HG03159 (cell line): ENCODE data around the gene FGD5.

ENCODE experiments used
- ATAC-seq: cut with Tn5 transposase; IDR thresholded peaks from one replicate; pipeline ENCODE4 v1.9.1; 2021; ENCODE audit warnings: mild to moderate bottlenecking, moderate library complexity; ENCODE audit not compliant: unreplicated experiment

FGD5 gene

DNA sequence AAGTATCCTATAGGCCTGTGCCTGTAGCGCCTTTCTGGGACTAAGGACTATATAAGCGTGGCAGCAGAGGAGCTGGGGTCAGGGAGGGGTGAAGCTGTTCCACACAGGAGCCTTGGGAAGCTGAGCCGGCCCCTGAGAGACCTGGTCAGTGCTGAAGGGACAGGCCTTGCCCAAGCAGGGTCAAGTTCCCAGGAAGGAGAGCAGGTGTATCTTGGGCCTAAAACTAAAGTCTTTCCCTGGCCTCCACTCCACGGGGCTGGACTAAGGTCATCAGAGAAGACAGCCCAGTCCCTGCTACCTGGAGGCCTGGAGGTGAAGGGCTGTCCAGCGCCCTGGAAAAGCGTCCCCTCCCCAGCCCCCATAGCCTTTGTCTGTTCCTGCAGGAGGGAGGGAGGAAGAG is 104.7 kb downstream of the FGD5 start:
- ATAC-seq, result no peak

DNA sequence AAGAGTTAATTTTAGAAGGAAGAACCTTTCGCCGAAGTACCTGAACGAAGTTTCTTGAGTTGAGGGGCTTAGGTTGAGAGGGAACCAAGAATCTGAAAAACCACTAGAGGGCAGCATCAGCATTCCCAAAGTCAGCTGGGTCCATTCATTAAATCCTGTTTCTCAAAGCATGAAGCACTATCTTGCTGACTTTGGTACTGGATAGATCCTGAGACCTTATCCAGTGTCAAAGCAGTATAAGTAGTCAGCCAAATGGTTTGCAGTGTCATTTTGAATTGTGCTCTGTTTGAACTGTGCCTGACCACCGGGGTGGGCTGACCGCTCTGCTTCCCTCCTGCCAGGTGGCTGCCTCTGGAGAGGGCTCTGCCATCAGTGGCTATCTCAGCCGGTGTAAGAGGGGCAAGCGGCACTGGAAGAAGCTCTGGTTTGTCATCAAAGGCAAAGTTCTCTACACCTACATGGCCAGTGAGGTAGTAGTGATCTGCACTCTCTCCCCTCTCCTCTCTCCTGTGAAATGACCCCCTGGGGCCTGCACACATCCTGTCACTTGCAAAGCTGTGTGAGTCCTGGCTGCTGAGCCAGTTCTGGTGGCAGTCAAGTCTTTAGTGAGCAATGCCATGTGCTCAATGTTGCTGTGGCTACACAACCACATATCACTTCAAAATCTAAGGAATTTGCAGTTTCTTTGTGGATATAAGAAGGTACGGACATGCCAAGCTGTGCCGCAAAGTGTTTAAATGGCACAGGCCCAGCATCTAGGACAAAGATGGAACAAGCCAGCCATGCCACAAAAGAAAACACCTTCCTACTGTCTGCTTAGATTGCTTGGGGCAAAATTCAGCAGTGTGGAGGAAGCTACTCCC is 107.2 kb downstream of the FGD5 start:
- no peak for ATAC-seq

- ATAC-seq, result no peak
These were observed 107.8 kb downstream of the FGD5 start for GRCh38 chr3:14926592-14926991.

DNA sequence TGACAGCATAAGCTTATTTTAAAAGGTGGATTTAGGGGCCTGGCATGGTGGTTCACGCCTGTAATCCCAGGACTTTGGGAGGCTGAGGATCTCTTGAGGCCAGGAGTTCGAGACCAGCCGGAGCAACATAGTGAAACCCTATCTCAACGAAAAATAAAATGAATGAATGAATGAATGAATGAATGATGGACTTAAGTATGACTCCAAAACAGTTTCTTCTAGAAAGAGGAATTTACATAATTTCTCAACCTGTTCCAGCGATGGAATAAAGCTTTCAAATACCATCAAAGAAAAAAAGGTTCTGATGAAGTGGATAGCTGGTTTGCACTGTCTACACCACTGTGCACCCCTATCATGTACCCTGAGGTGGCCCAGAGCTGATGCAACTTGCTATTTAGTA is 108.5 kb downstream of the FGD5 start:
- ATAC-seq, result no peak

DNA sequence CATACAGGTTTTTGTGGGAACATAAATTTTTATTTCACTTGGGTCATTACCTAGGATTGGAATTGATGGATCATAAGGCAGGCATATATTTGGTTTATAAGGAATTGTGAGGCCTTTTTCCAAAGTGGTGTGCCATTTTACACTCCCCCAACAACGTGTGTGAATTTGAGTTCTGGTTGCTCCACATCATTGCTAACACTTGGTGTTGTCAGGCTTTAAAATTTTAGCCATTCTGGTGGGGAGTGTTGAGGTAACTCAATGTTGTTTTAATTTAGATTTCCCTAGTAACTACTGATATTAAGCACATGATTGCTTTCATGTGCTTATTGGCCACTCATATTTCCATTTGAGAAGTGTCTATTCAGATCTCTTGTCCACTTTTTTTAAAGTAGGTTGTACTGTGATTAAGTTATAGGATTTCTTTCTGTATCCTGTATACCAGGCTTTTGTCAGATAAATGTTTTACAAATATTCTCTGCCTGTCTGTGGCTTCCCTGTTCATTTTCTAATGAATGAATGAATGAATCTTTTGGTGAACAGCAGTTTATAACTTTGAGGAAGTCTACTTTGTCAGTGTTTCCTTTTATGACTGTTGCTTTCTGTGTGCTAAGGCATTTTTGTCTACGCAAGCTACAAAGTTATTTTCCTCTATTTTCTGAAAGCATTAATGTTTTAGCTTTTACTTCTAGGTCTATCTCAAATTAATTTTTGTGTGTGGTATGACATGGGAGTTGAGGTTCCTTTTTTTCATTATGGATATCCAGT is 110.7 kb downstream of the FGD5 start:
- no peak for ATAC-seq

GRCh38 chr3:14933820-14934425 is 115.2 kb downstream of the FGD5 start:
- no peak for ATAC-seq

- ATAC-seq, result no peak
These were observed 117.0 kb downstream of the FGD5 start for GRCh38 chr3:14935592-14936345.

GRCh38 chr3:14938954-14939353 is 120.2 kb downstream of the FGD5 start:
- no peak for ATAC-seq

GRCh38 chr3:14941871-14942270 is 123.1 kb downstream of the FGD5 start:
- no peak for ATAC-seq

GRCh38 chr3:14943042-14943441 is 124.3 kb downstream of the FGD5 start:
- no peak for ATAC-seq

- ATAC-seq, result no peak
These were observed 127.5 kb downstream of the FGD5 start for GRCh38 chr3:14946236-14946635.

DNA sequence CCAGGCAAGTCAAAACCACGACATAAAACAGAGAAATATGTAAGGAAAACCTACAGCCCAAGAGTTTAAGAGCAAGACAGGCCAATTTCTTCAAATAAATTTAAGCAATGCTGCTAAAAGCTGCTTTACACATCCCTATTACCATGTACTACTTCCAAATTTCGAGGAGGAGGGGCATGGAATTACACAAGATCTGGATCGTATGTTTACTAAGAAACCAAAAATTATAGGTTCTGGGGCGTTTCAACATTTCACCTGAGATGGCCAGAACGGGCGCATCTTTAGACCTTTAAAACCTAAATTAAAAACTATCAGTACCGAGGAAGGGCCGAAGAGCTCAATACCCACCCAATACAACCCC is 128.0 kb downstream of the FGD5 start:
- no peak for ATAC-seq

- peak; percentile 50 for ATAC-seq
These were observed 128.5 kb downstream of the FGD5 start, which contains the start of gene NR2C2 for GRCh38 chr3:14947100-14947885. TSS of gene NR2C2 (plus strand) at chr3:14947583. CDS start at chr3:15003915, 56,332 bp downstream.

DNA sequence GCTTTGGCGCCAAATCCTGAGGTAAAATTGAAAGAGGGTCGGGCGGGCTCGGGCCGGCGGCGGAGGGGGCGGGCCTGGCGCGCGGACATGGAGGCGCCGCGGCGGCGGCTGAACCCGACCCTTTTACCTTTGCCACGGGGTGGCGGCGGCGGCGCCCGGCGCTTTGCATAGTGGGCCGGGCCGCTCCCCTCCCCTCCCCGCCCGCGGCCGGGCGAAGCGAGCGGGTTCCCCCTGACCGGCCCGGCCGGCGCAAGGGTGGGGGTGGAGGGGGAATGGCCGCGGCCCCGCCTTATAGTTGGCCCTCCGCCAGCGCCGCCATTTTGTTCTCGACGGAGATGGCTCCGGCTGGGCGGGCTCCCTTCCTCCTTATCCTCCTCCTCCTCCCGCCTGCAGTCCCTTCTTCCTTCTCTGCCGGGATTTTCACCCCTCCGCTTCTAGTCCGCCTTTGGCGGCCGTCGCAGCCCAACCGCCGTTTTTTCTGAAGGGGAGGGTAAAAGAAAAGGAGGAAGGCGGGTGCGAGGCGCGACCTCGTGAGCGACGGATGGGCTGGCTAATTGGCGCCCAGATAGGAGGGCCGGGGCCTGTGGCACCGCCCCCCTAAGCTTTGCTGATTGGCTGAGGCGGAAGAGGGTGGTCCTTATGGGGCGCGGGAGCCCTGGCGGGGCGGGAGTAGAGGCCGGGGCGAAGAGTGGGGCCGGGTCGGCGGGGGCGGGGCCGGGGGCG is 129.3 kb downstream of the FGD5 start:
- ATAC-seq, result peak; percentile 84

DNA sequence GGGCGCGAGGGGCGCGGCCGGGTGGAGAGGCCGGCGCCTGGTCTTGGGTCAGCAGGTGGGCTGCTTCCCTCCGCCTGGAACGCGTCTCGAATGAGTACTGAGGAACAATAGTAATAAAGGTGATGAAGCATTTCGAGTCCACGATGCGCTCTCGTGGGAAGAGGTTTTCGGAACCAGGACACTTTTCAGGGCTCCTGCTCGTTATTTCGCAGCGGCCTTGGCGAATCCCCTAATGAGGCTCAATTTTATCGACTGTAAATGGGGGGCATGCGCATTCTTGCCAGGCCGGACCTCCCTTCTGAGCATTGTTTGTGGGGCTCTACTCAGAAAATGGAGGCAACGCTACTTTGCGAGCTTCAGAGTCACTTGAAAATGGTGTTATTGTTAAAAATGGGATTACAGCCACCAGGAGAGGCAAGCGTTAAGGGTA is 129.9 kb downstream of the FGD5 start:
- no peak for ATAC-seq

- ATAC-seq, result no peak
These were observed 130.4 kb downstream of the FGD5 start for GRCh38 chr3:14949126-14949525.

GRCh38 chr3:14950274-14950673 is 131.5 kb downstream of the FGD5 start:
- no peak for ATAC-seq

DNA sequence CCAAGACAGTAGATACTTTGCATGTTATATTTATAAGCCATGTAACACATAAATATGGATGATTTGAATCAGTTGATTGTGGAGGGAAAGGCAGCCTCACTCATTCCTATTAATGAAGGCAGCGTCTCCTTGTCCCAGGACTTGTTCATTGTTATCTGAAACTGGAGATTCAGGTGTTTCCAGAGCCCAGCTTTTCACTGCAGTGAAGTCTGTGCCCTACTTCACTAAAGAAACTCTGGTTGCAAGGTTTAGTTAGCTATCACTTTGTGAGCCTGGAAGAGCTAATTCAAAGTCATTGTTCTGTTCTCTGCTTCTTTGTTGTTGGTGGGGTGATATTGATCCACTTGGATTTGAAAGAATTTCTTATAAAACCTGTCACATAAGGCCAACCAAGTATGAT is 138.4 kb downstream of the FGD5 start:
- ATAC-seq, result no peak

DNA sequence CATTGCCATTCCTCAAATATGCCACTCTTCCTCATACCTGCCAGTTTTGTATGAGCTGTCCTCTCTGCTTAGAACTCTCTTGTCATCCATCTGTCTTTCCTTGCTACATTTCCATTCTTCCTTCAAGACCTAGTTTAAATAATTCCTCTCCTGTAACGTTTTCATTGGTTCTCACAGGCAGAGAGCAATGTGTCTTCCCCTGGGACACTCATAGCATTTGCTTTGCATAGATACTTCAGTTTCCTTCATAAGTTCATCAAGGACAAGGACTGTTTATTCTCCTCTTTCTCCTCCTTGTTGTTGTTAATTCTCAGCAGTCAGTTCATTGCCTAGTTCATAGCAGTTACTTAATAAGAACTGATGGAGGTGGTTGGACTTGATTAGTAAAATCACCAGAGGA is 139.2 kb downstream of the FGD5 start:
- ATAC-seq, result no peak
